SHP77 treated with DMSO at 0.1 percent for 48 hours (cell line): ENCODE measurements around the gene TTC9B.

Experiments used
- DNase-seq: peaks from one replicate; lab custom pipeline; 2025; lab: John Stamatoyannopoulos, UW

Gene TTC9B

GRCh38 chr19:40217934-40218890, at the start of gene TTC9B:
TTC9B (minus strand) TSS chr19:40218384; CDS start chr19:40218381, 3 bp downstream.
- DNase-seq: no peak

- no peak for DNase-seq
Measured at GRCh38 chr19:40267601-40267997, 49.4 kb upstream of the TTC9B start.

- no peak for DNase-seq
Measured at GRCh38 chr19:40266912-40267600, 48.9 kb upstream of the TTC9B start.

GRCh38 chr19:40266119-40266518, 47.9 kb upstream of the TTC9B start:
- DNase-seq: no peak

- DNase-seq: no peak
Measured at GRCh38 chr19:40265763-40266099, 47.5 kb upstream of the TTC9B start.

GRCh38 chr19:40265055-40265762, 47.0 kb upstream of the TTC9B start:
- no peak for DNase-seq

GRCh38 chr19:40264314-40265054, 46.3 kb upstream of the TTC9B start:
- no peak for DNase-seq

GRCh38 chr19:40263440-40264313, 45.5 kb upstream of the TTC9B start:
- DNase-seq: no peak

GRCh38 chr19:40262422-40262821, 44.2 kb upstream of the TTC9B start:
- peak; percentile 17 for DNase-seq

GRCh38 chr19:40261631-40262030, 43.4 kb upstream of the TTC9B start:
- no peak for DNase-seq

- DNase-seq: no peak
Measured at GRCh38 chr19:40257096-40257517, 38.9 kb upstream of the TTC9B start.

- DNase-seq: no peak
Measured at GRCh38 chr19:40256512-40256911, 38.3 kb upstream of the TTC9B start.

- no peak for DNase-seq
Measured at GRCh38 chr19:40255619-40256166, 37.5 kb upstream of the TTC9B start.

GRCh38 chr19:40254714-40255418, 36.7 kb upstream of the TTC9B start:
- no peak for DNase-seq

GRCh38 chr19:40253611-40254092, 35.5 kb upstream of the TTC9B start:
- DNase-seq: no peak

- no peak for DNase-seq
Measured at GRCh38 chr19:40252395-40252794, 34.2 kb upstream of the TTC9B start.

GRCh38 chr19:40251991-40252390, 33.8 kb upstream of the TTC9B start:
- no peak for DNase-seq

GRCh38 chr19:40251244-40251643, 33.1 kb upstream of the TTC9B start:
- DNase-seq: no peak

- no peak for DNase-seq
Measured at GRCh38 chr19:40249781-40250180, 31.6 kb upstream of the TTC9B start.

GRCh38 chr19:40249201-40249600, 31.0 kb upstream of the TTC9B start:
- DNase-seq: no peak
